ENCODE results near the gene ALDH9A1. TPM values are rescaled to one million over a fixed set of nuclear protein-coding genes. Genes with fewer than 3 reads are reported as not detected.
"Not testable (repeated sequence)": the region's sequence is repeated elsewhere in the genome, so short reads cannot be mapped to it uniquely, and the experiment has no call there.

The ALDH9A1 gene
- total RNA-seq, 1 experiment from 2014 or later: 55.9 TPM

- DNase-seq (ENCODE audit: low read depth): no peak
These were observed 52.6 kb downstream of the ALDH9A1 start for GRCh38 chr1:165645654-165646366.

GRCh38 chr1:165644064-165644735, 54.2 kb downstream of the ALDH9A1 start:
- DNase-seq (ENCODE audit: low read depth): peak; percentile 31

GRCh38 chr1:165641231-165641987, 57.0 kb downstream of the ALDH9A1 start:
- no peak for DNase-seq (ENCODE audit: low read depth)

- no peak for DNase-seq (ENCODE audit: low read depth)
These were observed 58.3 kb downstream of the ALDH9A1 start for GRCh38 chr1:165639821-165640623.

- not testable (repeated sequence) for DNase-seq (ENCODE audit: low read depth)
These were observed 60.2 kb downstream of the ALDH9A1 start for GRCh38 chr1:165638211-165638610.

GRCh38 chr1:165637427-165637826, 60.9 kb downstream of the ALDH9A1 start:
- DNase-seq (ENCODE audit: low read depth): no peak

- DNase-seq (ENCODE audit: low read depth): no peak
These were observed 62.5 kb downstream of the ALDH9A1 start for GRCh38 chr1:165635823-165636222.

GRCh38 chr1:165635329-165635728, 63.0 kb downstream of the ALDH9A1 start:
- no peak for DNase-seq (ENCODE audit: low read depth)

GRCh38 chr1:165634154-165634921, 64.0 kb downstream of the ALDH9A1 start:
- DNase-seq (ENCODE audit: low read depth): no peak

GRCh38 chr1:165633614-165634013, 64.7 kb downstream of the ALDH9A1 start:
- DNase-seq (ENCODE audit: low read depth): peak; percentile 36

- DNase-seq (ENCODE audit: low read depth): no peak
These were observed 65.9 kb downstream of the ALDH9A1 start for GRCh38 chr1:165632491-165632890.

- no peak for DNase-seq (ENCODE audit: low read depth)
These were observed 66.3 kb downstream of the ALDH9A1 start for GRCh38 chr1:165632152-165632469.

- DNase-seq (ENCODE audit: low read depth): peak; percentile 93
These were observed 66.8 kb downstream of the ALDH9A1 start for GRCh38 chr1:165631342-165632151.

- DNase-seq (ENCODE audit: low read depth): peak; percentile 94
These were observed 67.6 kb downstream of the ALDH9A1 start, which contains the start of gene MGST3 for GRCh38 chr1:165630629-165631341. MGST3 (plus strand) TSS chr1:165631234; CDS start chr1:165649848, 18,614 bp downstream.

- no peak for DNase-seq (ENCODE audit: low read depth)
These were observed 68.3 kb downstream of the ALDH9A1 start for GRCh38 chr1:165629848-165630628.

- no peak for DNase-seq (ENCODE audit: low read depth)
These were observed 69.2 kb downstream of the ALDH9A1 start for GRCh38 chr1:165629151-165629550.

GRCh38 chr1:165628147-165628822, 70.1 kb downstream of the ALDH9A1 start:
- DNase-seq (ENCODE audit: low read depth): no peak

GRCh38 chr1:165624441-165624840, 73.9 kb downstream of the ALDH9A1 start:
- no peak for DNase-seq (ENCODE audit: low read depth)

All from M059J (cell line).